T1000 (cell line): ENCODE data around the gene FMNL2.
"Not testable (repeated sequence)": the region's sequence is repeated elsewhere in the genome, so short reads cannot be mapped to it uniquely, and the experiment has no call there.

Experiments used
- DNase-seq: peaks from one replicate; lab custom pipeline; 2025; ENCODE audit warnings: mixed read lengths; lab: John Stamatoyannopoulos, UW

Gene FMNL2

DNA sequence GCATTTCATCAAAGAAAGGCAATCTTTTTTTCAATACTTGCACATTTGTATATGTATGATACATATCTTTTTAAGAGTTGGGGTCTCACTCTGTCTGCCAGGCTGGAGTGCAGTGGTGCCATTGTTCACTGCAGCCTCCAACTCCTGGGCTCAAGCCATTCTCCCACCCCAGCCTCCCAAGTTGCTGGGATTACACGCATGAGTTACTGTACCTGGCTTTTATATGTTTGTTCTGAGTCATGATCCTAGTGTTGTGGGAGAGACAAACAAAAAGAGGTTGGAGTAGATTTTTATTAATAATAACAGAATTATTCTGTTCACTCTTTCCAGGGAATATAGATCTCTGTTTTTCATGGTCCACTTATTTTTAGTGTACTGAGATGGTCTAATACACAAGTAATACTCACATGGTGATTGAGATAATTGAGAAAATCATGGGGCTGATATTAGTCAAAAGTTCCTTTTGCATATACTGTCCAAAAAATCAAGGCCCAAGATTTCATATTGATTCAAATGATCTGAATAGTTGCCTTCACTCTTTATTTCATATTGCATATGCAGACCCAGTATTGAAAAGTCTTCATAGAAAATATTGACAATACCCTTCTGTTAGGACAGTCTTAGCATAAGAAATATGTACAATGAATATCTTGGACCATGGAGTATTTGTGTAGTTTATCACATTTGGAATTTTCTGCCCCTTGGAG lies 138.3 kb downstream of the FMNL2 start:
- no peak for DNase-seq

DNA sequence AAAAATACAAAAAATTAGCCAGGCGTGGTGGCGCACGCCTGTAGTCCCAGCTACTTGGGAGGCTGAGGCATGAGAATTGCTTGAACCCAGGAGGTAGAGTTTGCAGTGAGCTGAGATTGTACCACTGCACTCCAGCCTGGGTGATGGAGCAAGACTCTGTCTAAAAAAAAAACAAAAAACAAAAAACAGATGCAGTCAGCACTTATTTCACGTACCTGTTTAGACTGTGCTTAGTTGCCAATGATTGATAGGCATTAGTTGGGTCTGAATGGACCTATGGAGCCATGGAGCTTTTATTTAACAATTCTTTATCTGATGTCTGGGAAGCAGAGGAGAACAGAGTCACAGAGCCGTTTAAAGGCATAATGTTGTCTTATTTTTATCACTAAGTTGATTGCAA lies 139.5 kb downstream of the FMNL2 start:
- DNase-seq: not testable (repeated sequence)

DNA sequence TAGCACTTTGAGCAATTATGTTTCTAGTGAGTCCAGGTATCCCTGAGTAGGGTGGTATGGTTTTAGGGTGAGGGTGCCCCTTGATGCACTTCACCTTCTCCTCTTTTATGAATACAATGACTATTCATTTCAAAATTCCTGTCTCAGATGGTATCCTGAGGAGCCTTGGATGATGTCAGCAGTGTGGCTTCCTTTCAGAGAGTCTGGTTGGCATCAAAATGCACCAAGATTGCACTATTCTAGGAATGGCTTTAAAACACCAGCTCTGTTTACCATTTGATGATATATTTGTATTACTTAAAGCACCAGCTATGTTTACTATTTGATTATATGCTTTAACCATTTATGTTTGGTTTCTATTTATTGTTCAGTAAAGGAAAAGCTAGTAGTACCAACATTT lies 141.0 kb downstream of the FMNL2 start:
- no peak for DNase-seq

DNA sequence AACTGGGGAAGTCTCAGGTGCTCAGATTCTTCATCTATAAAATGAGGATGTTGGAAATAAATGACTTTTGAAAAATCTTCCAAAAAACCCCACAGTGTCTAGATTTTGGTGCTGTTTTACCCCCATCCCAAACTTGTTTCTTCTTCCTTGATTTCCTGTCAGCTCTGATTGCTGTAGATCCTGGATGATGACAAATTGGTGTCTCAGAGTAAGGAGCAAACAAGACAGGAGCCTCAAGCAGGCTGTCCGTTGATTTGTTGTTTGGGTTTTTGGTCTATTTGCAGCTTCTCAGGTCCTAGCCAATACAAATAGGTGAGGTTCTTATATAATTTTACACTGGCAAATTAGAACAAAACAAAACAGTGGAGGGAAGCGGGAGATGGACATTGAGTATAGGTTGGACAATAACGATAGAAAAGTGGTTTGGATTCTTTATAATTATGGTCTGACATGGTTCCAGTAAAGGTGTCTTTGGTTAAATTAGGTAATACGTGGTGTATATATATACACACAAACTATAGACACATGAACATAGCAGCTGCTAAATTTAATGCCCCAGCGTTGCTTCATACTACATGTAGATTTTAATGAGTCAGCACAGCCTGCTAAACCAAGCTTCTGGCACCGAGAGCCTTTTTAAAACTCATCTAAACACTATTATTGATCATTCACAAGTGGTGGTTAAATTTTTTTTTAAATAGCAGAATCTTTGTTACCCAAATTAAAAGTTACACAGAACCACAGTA lies 142.5 kb downstream of the FMNL2 start:
- DNase-seq: no peak

DNA sequence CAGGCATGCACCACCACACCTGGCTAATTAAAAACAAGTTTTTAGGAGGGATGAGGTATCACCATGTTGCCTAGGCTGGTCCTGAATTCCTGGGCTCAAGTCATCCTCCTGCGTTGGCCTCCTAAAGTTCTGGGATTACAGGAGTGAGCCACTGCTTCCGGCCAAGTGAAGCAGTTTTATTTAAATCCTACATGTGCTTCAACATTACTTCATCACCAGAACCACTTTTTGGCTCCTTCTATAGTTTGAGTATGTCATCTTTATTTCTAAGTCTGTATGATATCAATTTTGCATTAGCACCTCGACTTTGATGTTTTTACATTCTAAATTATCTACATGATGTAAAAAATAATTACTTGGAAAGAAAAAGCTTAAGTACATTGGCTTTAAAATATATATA lies 144.3 kb downstream of the FMNL2 start:
- no peak for DNase-seq

DNA sequence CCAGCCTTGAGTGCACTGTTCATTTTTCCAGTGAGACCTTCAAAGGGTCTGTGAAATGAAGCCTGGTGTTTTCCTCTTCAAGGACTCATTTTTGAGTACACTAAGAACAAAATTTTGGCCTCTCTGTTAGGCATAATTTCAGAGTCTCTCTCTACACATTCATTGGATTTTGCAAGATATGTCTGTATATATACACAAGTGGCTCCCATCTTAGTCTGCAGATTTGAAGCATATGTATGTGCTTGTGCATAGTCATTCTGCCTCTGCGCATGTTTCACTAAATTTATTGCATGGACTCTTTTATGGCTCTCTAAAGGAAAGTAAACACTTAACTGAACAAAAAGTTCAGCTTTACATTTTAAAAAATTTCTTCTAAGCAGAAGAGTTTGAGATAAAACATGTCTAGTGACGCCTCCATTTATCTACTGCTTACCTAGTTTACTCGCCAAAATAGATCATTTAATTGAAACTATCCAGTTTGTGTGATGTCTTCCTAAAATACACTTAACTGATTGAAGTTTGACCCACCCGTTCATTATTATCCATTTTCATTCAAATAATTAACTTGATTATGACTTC lies 145.9 kb downstream of the FMNL2 start:
- DNase-seq: no peak

DNA sequence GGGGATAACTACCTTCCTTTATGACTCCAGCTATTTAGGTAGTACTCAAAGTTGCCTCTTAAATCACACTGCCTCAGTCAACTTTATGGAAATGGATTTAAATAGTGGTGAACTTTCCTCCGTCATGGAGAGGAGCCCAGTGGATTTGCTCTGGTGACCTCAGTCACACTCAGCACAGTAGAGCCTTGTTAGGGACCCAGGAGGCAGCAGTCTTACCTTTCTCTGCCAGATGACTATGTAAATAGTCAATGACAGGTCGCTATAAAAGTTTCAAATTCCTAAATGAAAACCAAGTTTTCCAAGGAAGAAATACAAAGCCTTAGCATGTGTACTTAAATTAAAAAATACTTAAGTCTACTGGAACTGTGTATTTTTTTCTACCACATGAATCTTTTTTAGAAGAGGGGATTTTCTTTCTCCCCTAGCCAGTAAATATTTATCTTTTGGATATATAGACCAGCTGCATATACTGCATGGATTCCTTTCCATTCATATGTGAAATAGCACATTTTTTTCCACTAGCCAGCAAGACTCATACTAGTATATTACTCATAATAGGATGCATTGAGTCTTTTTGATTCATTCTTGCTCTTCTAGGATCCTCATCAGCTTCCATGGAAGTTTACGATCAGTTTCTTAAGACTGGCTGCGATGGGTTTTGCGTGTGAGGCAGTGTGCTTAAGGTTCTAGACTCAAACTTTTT lies 147.1 kb downstream of the FMNL2 start:
- no peak for DNase-seq

DNA sequence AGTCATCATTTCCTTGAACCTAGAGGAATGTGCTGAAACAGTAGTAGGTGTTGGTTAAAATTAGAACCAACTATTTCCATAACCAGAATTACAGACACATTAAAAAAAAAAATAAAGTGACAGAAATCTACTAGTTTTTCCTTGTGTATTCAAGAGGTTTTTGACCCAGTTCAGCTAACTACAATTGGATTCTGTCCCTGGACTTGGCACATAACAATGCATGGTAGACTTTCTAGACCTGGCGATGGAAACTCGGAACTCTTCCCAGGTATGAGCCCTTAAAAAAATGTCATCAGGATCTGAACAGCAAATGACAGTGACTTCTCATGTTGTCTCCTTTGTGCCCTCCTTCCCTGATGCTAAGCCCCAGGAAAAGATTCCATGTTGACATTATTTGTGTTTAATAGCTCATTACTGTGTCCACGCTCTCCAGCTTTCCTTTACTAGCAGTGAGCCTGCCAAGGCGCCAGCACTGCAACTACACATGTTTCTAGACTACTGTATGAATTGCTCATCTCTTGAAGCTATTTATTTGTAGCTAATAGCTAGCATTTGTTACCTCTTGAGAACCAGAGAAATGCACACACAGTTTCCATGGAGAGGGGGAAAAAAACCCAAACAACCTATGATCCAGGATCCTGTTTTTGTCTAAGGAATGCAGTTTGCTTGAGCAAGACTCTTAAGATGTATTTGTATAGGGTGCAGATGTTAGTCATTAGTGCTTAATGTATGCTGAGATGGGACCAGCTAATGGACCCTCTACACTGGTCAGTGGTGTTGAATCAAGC lies 148.5 kb downstream of the FMNL2 start:
- no peak for DNase-seq

DNA sequence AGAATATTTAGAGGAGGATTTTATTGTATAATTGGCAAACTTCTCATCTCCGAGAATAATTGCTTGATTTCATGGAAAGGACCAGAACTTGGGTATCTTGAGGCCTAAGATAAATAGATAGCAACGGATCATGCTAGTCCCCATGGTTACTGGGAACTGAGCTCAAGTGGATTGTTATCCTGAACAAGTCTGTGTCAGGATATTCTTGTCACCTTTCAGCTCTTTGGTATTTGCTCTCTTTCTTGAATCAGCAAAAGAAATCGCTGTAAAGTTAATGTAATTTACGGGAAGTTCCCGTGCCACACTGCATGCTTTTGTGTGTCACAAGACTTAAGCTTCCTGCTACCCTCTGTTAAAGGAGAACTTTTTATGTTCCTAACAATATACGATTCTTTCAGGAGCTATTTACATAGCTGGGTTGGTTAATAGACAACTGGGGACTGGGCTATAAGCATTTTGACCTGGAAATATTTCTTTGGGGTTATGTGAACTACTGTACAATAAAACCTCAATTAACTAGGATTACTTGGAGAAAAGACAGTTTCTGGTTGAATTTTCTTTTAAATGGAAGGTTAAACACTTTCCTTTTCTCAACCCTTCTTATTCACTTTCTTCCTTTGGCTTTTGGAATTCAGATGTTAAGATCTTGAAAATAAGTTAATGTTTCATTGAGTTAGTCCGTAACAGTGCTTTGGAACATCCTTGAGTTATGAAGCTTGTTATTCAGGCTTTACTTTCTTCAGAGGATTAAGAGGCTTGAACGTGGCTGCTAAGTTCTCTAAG lies 151.2 kb downstream of the FMNL2 start:
- DNase-seq: no peak

DNA sequence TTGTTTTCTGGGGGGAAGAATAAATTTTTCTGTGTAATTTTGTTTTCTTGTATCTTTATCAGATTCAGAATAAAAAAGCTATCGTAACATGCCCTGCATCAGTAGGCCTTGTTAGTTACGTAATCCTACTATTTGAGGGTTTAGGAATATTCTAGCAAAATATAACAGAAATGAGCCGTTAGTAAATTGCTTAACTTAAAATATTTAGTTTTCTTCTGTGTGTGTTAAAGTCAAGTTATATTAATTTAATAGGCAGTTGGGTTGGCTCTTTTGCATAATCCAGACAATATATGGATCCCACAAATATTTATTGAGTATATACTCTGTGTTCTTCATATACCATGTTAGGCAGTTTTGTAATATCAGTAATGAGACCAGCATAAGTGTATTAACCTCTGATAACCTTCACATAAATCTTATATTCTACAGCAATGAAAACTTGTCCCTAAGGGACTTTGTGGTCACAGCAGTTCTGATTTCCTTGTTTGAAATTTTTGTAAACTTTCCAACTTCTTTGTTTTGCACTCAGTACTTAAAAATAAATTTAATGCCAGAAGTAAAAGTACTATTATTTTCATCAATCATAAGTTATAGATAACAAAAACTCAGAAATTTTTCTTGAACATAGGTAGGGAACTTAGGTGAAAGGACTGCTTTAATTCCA lies 151.9 kb downstream of the FMNL2 start:
- no peak for DNase-seq

DNA sequence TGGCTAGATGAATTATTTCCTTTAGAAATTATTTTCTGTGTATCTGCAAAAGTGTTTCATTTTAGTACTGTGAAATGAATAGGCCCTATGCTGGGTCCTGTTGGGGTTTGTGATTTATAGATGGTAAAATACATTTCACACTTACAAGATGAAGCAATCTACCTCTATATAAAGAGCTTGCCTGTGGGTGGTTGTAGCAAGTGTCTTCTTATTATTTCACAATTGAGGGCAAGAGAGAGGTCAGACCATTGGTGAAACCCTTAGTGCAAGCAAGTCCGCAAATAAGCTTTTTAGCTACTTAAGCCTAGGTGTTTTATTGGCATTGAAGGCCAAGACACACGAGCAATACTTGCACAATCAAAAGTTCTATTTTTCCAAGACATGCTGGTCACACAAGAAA lies 153.1 kb downstream of the FMNL2 start:
- DNase-seq: no peak

DNA sequence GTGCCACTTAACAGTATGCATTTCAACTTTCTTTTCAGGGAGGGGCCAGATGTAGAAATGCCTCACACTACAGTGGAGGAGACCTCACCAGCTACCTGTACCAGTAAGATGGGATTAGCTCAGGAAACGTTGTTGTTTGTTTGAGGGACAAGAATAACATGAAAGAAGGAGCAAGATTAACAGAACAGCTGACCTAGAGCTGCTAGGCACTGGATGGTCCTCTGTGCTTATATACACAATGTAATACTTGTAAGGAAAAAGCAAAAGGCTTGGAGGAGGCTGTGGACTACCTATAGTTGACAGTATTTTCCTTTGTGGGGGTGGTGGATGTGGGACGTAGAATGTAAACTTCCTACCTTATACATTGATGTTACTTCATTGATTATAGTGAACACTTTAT lies 154.4 kb downstream of the FMNL2 start:
- no peak for DNase-seq

DNA sequence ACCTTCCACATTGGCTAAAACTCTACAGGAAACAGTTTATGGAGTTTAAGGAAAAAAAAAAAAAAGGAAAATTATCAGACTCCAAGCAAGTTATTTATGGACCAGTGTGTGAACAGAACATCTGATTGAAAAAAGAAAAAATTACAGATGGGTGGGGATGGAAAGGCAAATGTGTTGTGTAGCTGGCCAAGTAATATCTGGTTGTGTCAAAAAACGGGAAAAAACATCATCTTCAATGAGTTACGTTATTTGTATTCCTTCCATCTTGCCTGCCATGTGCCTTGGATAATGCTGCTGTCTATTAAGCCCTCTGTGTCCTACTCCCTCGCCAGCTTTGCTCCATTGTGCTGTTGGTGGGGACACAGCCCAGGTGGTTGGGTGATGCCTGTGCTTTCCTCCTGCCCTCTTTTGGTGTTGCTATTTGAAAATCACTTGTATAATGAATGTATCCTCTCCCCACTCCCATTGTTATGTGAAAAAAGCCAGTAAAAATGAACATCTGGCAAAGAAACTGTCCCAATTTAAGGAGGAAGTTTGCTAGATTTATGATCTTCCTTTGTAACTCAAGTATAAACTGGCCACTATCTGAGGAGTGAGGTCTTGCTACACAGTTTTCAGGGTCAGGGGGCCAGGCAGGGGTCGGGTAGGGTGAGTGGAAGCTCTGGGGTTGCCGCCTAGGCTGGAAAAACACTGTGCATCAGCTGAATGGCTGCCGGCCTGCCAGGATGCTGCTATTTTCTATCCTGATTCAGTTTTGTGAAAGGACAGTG lies 155.9 kb downstream of the FMNL2 start:
- no peak for DNase-seq

DNA sequence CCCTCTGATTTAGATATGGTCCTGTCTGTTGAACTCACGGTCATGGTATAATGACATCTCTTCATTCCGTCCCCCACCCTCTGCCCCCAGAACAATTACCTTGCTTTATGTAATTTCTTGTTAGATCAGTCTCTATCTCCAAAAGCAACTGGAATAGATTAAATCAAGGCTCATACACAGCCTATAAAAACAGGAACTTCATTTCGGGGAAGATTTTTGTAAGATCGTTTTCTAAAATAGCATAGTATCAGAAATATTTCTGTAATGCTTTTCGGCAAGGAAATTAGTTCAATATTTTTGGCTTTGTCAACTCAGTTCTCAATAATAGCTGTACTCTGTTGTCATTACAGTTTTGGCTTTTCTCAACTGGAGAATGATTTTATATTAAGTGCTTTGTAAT lies 157.2 kb downstream of the FMNL2 start:
- DNase-seq: no peak

DNA sequence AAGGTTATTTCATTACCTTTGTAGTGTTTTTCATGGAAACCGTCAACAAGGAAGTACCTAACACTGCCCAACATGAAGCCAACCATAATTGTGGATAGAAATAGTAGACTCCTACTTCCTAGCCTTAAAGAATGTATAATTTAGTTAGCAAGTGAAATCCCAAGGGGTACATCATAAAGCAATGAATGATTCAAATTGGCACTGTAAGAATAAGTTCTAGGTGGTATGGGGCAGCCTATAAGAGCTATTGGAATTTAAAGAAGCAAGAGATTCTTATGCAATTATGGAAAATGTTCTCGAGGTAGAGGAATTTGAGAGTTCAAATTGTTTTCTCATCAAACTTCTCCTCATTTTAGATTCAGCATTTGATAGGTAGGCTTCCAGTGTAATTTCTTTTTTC lies 157.9 kb downstream of the FMNL2 start:
- no peak for DNase-seq

DNA sequence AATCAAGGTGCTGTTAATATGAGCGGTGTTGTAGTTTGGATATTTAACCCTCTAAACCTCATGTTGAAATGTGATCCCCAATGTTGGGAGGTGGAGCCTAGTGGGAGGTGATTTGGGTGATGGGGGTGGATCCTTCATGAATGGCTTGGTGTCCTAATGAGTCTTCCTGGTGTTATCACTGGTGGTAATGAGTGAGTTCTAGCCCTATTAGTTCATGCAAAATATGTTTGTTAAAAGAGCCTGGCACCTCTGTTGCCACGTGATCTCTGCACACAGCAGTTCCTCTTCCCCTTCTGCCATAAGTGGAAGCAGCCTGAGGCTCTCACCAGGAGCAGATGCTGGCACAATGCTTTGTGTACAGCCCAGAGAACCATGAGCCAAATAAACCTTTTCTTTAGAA lies 158.4 kb downstream of the FMNL2 start:
- DNase-seq: no peak

DNA sequence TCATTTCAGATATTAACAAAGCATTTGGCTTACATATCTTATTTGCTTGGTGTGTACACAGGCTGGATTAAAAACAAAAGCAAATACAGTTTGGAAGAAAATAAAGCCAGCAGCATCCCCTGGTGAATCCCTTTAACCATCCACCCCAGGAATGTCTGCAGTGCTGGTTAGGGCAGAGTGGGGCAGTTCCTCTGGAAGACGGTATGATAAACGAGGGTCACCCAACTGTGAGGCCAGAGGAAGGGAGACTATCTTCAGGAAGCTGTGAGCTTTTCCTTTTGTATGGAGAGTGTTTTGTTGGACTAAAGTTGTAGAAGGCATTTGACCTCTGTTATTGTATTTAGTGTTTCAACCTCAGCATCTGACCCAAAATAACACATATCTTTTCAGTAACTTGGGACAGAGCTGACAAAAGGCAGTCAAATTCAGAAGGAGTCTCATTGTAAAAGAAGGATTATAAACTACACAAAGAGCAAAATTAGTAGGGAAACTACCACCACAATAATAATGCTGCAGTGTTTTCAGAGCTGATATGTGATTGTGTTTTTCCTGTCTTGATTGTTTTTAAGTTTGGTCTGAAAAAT lies 159.1 kb downstream of the FMNL2 start:
- DNase-seq: no peak

DNA sequence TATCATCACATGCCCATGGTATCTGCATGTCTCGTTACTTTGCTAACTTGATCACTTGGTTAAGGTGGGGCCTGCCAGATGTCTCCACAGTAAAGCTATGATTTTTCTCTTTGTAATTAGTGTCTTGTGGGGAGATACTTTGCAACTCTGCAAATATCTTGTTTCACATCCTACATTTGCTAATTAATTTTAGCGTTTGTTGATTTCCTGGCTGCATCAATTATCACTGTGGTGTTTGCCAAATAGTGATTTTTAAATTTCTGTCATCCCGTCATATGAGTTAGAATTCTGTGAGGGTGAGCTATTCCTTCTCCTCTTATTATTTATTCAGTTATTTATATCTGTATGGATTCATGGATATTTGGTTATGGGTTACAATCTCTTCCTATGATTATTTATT lies 161.4 kb downstream of the FMNL2 start:
- DNase-seq: no peak

DNA sequence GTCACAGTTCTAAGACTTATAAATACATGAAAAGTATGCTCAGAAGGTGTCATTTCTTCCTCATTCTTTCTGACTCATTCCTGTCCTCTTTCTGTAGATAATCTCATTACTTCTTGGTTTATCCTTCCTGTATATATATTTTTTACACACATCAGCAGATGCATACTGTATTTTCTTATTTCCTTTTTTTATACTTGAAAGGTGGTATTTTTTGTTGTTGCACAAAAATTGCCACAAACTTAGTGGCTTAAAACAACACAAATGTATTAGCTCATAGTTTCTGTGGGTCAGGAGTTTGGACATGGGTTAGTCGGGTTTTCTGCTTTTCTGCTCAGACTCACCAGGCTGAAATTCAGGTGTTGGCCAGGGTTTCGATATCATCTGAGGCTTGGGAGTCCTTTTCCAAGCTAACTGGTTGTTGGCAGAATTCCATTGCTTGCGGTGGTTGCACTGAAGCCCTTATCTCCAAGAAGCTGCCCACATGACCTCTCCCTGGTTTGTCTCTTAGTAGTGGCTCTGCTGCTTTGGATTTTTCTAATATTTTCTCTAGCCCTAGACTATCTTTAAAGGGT lies 162.6 kb downstream of the FMNL2 start:
- no peak for DNase-seq
